Heart left ventricle (tissue), 13 donors: ENCODE results near the gene UGDH.
A peak's percentile ranks its signal among the peaks of the same experiment; 100 is the strongest.

Experiments
- CTCF ChIP-seq, 12 donors: fragments of 200-600 bp; sonication (generic) in 4 of 12; IDR thresholded peaks; one replicate each; pipeline versions ENCODE4 v1.5.0 to v1.8.0; 2018 to 2022; ENCODE audit warnings: antibody characterized with exemption in 12 of 12, mild to moderate bottlenecking in 5 of 12
- POLR2A ChIP-seq, 2 donors: fragments of 450-650 bp; IDR thresholded peaks; one replicate each; pipeline ENCODE4 v1.6.1; 2017; ENCODE audit warnings: antibody characterized with exemption in 2 of 2, mild to moderate bottlenecking in 2 of 2, moderate library complexity in 2 of 2
- donor health status: ischemic (EF 13 %, LVEDD 7.1; RV severe dilation, severe dysfunction).
- donor health status: DM: no; HTN: yes; CAD: no.
- donor health status: DM: no; HTN: no; CAD: no.
- donor health status: ischemic (EF 25% LVEDD 6.9; RV normal size, moderate dysfunction).
- donor health status: ischemic (EF 25% LVEDD 5.7; RV mildly dilated, moderate dysfunction).
- donor health status: ischemic (EF 35%, LVEDD 5.7; RV mildly dilated, moderate dysfunction).
- donor health status: nonischemic (EF 11% LVEDD 7.7; RV severe dilation, severe dysfunction).
- donor health status: DM: yes; HTN: yes; CAD: no.
- donor health status: PGD.
- donor health status: ischemic (EF 29% LVEDD 5.4; RV normal size, mild dysfunction).
- donor health status: nonischemic (EF 23%, LVEDD 6.1; RV moderate dilation, normal function).

GRCh38 chr4:39469429-39470077 lies 57.7 kb downstream of the UGDH start:
- TF ChIP-seq POLR2A (IDR thresholded peaks at IDR 0.05) (no peak), CTCF (IDR thresholded peaks at IDR 0.05) (peak; percentile 63 to 89 (median 80))
